OCI-LY7 (cell line): ENCODE data around the gene DCLK1.

Experiments
- CTCF ChIP-seq: fragments of 200-600 bp; sonication (generic); conservative IDR thresholded peaks from 2 replicates; pipeline ENCODE4 v1.5.1; 2014; ENCODE audit warnings: mild to moderate bottlenecking, antibody characterized with exemption, low read length, moderate library complexity, mixed read lengths
- EZH2phosphoT487 ChIP-seq: fragments of 200-600 bp; sonication (generic); IDR thresholded peaks from 2 replicates; pipeline ENCODE4 v1.6.1; 2018; ENCODE audit warnings: low read depth, borderline replicate concordance, mild to moderate bottlenecking, mixed run types, antibody characterized with exemption, low read length, moderate library complexity, mixed read lengths

GRCh38 chr13:35833031-35833430, 298.2 kb downstream of the DCLK1 start:
- no peak for TF ChIP-seq EZH2phosphoT487
- no peak for TF ChIP-seq CTCF
